Measurements from ENCODE around the gene C17orf114.

The C17orf114 gene

DNA sequence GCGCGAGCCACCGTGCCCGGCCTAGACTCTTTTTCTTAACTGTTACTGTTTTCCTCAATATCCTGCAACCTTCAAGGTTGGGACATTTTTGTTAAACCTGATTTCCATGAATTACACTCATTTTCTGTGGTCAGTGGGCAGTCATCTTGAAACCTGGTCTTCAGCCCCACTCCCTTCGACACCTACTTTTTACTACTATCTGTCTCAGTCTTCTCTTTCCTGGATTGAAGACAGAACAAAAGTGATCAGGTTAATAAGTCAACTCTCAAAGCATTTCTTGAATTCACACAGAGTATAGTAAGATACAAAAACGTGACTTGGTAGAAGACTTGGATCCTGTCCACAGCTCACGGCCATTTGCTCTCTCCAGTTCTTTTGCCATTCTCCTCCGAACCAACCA is 37.1 kb upstream of the C17orf114 start:
- no peak for TF ChIP-seq POLR2A (IDR thresholded peaks at IDR 0.05)
- TF ChIP-seq, protein P1, sequence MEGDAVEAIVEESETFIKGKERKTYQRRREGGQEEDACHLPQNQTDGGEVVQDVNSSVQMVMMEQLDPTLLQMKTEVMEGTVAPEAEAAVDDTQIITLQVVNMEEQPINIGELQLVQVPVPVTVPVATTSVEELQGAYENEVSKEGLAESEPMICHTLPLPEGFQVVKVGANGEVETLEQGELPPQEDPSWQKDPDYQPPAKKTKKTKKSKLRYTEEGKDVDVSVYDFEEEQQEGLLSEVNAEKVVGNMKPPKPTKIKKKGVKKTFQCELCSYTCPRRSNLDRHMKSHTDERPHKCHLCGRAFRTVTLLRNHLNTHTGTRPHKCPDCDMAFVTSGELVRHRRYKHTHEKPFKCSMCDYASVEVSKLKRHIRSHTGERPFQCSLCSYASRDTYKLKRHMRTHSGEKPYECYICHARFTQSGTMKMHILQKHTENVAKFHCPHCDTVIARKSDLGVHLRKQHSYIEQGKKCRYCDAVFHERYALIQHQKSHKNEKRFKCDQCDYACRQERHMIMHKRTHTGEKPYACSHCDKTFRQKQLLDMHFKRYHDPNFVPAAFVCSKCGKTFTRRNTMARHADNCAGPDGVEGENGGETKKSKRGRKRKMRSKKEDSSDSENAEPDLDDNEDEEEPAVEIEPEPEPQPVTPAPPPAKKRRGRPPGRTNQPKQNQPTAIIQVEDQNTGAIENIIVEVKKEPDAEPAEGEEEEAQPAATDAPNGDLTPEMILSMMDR (IDR thresholded peaks at IDR 0.05), result no peak
- intact Hi-C loops (cut with DNase I; ENCODE audit: low total_unique reads), result no loop called here
- no peak overlapping the region for H3K4me3 ChIP-seq (ENCODE audit: low read depth, poor library complexity, severe bottlenecking)
- no peak for DNase-seq (ENCODE audit: low spot score in 2 of 2)
- 85 to 87% methylated on average over 8 of the region's 8 CpGs for WGBS, 2 donors

DNA sequence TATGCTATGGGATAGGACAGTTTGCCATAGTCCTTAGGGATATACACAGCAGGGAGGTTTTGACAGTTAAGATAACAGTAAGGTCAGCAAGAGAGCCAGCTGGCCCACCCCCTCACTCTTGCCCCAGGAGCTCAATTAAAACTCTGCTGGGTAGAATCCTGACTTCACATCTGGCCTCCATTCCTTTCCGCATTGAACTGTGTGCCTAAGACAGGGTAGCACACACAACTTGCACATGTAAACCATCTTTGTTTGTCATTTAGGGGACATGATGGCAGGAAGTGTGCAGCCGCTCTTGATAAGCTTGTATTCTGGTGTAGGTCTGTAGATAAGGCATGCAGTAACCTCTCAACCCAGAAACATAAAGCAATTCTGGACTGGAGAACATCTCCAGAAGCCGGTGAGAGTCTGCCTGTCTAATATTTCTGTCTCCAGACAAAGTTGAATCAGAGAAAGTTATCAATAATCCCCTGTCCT is 36.2 kb upstream of the C17orf114 start:
- no peak for TF ChIP-seq POLR2A (IDR thresholded peaks at IDR 0.05)
- TF ChIP-seq, protein P1 (IDR thresholded peaks at IDR 0.05), result no peak
- DNase-seq (ENCODE audit: low spot score in 2 of 2), result no peak
- WGBS, 2 donors, result 79 to 83% methylated on average over 3 of the region's 3 CpGs
- intact Hi-C loops (cut with DNase I; ENCODE audit: low total_unique reads), result no loop called here
- no peak overlapping the region for H3K4me3 ChIP-seq (ENCODE audit: low read depth, poor library complexity, severe bottlenecking)

DNA sequence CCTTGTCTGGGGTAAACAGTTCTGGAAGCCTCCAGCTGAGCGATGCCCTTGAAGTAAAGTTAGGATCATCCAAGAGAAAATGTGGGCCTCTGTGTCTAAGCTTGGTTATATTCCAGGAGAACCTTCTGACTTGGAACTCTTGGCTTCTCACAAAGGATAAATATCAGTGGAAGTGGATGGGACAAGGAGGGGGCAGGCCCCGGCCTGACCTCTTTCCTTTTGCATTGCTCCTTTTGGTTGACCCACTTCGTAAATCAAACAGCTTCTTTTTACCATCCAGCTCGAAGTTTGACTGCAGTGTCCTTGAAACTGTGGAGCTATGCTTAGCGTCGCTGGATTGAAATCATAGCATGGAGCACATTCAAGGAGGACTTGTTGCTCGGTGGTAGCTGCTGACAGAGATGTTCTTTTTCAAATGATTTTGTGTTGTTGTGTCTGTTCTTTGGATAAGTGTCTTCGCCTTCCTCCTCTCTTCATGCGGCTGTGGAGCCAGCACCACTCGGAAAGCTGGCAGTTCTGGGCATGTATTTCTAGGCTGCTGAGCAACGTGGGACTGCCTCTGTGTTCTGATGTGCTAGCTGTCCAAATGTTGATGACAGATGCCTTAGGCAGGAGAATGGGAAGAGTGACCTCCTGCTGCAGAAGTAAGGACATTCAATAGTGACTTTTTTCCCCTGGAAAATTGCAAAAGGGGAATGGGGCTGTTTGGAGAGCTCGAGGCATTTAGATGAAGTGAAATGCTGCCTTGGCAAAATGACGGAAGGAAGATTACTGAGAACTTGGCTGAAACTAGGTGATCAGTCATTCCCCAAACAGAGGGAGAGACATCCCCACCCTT is 35.6 kb upstream of the C17orf114 start:
- 39 to 41% methylated on average over 13 of the region's 13 CpGs for WGBS, 2 donors
- TF ChIP-seq, protein P1 (IDR thresholded peaks at IDR 0.05), result no peak
- TF ChIP-seq POLR2A (IDR thresholded peaks at IDR 0.05), result no peak
- DNase-seq (ENCODE audit: low spot score in 2 of 2), result no peak
- intact Hi-C loops (cut with DNase I; ENCODE audit: low total_unique reads), result no loop called here
- H3K4me3 ChIP-seq (ENCODE audit: low read depth, poor library complexity, severe bottlenecking), result no peak overlapping the region

DNA sequence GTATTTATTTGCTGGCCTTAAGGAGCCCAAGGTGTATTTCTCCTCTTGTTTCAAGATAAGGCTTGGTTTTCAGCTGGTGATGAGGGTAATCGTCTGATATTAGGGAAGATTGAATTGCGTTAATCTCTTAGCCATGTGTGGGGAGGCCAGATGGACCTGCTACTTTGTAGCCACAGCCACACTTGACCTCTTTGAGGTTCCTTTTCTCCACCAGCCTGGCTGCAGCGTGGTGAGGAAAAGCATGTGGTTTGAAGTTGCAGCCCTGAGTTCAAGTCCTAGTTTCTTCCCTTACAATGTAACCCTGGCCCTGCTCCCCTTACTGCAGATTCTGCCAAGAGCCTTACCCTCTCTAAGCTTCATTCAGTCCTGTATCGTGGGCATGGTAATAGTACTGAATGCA is 34.1 kb upstream of the C17orf114 start:
- intact Hi-C loops (cut with DNase I; ENCODE audit: low total_unique reads), result no loop called here
- TF ChIP-seq POLR2A (IDR thresholded peaks at IDR 0.05), result no peak
- TF ChIP-seq, protein P1 (IDR thresholded peaks at IDR 0.05), result no peak
- no peak for DNase-seq (ENCODE audit: low spot score in 2 of 2)
- WGBS, 2 donors, result 73 to 79% methylated on average over 4 of the region's 4 CpGs
- H3K4me3 ChIP-seq (ENCODE audit: low read depth, poor library complexity, severe bottlenecking), result no peak overlapping the region

DNA sequence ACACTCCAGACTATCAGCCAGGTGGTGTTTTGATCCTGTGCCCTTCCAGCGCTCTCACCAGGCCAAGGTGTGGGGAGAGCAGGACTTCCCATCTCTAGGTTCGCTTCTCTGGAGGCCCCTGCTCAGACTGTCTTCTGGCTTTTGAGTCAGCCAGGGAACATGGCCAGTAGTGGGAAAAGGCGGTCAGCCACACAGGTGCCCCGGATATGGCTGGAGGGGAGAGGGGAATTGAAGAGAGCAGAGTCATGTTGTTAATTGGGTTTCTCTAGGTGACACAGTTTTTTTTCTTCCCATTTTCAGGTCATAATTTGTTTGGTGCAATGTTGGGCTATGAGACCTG is 32.5 kb upstream of the C17orf114 start:
- no peak overlapping the region for H3K4me3 ChIP-seq (ENCODE audit: low read depth, poor library complexity, severe bottlenecking)
- DNase-seq (ENCODE audit: low spot score in 2 of 2), result no peak
- 47 to 53% methylated on average over 4 of the region's 4 CpGs for WGBS, 2 donors
- no peak for TF ChIP-seq POLR2A (IDR thresholded peaks at IDR 0.05)
- TF ChIP-seq, protein P1 (IDR thresholded peaks at IDR 0.05), result no peak
- intact Hi-C loops (cut with DNase I; ENCODE audit: low total_unique reads), result no loop called here
